CD4-positive, alpha-beta T cell (primary cell): ENCODE results near the gene SPECC1. TPM values are rescaled to one million over a fixed set of nuclear protein-coding genes. Genes with fewer than 3 reads are reported as not detected.

Experiments used
- ATAC-seq: fragments of 200-7000 bp; cut with Tn5 transposase; one replicate; pipeline ENCODE4 v1.10.0; 2022; ENCODE audit warnings: mild to moderate bottlenecking; ENCODE audit not compliant: poor library complexity
- CTCF ChIA-PET: fragments of 350-600 bp; sonication (Branson Sonifier 250); formaldehyde crosslinking; loops from one replicate; lab custom pipeline; 2021; ENCODE audit warnings: antibody characterized with exemption, inconsistent platforms; lab: Charles Lee
- POLR2A ChIA-PET: fragments of 350-600 bp; sonication (Branson Sonifier 250); formaldehyde crosslinking; loops from one replicate; lab custom pipeline; 2021; ENCODE audit warnings: antibody characterized with exemption, inconsistent platforms; lab: Charles Lee
- DNase-seq, 14 experiments: peaks; one replicate each; pipeline ENCODE4 v3.0.0-alpha.2; 2013 to 2020; ENCODE audit warnings: mixed read lengths in 2 of 14
- H3K27ac ChIP-seq, 2 donors: one replicate each; pipeline versions ENCODE4 v1.5.1 to v1.7.0; 2013; ENCODE audit warnings: low read length in 2 of 2, low read depth in 1 of 2, mild to moderate bottlenecking in 1 of 2
- H3K27me3 ChIP-seq, 2 experiments: 1 replicate in 1 of 2; 2 replicates in 1 of 2; pipeline versions ENCODE4 v1.6.1 to v1.7.0; 2013; ENCODE audit warnings: low read length in 2 of 2, control low read depth in 1 of 2, mild to moderate bottlenecking in 1 of 2, moderate library complexity in 1 of 2; ENCODE audit not compliant: insufficient read depth in 2 of 2, control insufficient read depth in 1 of 2
- H3K36me3 ChIP-seq: one replicate; pipeline ENCODE4 v1.6.1; 2013; ENCODE audit warnings: low read length, control low read depth; ENCODE audit not compliant: insufficient read depth
- H3K4me1 ChIP-seq: one replicate; pipeline ENCODE4 v1.6.1; 2013; ENCODE audit warnings: low read length, control low read depth; ENCODE audit not compliant: insufficient read depth
- H3K4me3 ChIP-seq: one replicate; pipeline ENCODE4 v1.5.1; 2013; ENCODE audit warnings: mild to moderate bottlenecking, low read length, moderate library complexity
- H3K9me3 ChIP-seq, 2 experiments: 1 replicate in 1 of 2; 2 replicates in 1 of 2; pipeline versions ENCODE4 v1.6.1 to v1.7.0; 2013; ENCODE audit warnings: low read length in 2 of 2, mild to moderate bottlenecking in 2 of 2, control low read depth in 1 of 2, moderate library complexity in 1 of 2; ENCODE audit not compliant: control insufficient read depth in 1 of 2, insufficient read depth in 1 of 2
- H3K27ac Mint-ChIP-seq: one replicate; pipeline ENCODE4 v1.8.0; 2020; ENCODE audit warnings: mixed read lengths
- H3K27me3 Mint-ChIP-seq: one replicate; pipeline ENCODE4 v1.8.0; 2021; ENCODE audit warnings: mixed read lengths
- H3K36me3 Mint-ChIP-seq: one replicate; pipeline ENCODE4 v1.8.0; 2021; ENCODE audit warnings: low read depth, mixed read lengths
- H3K4me1 Mint-ChIP-seq: one replicate; pipeline ENCODE4 v1.8.0; 2021; ENCODE audit warnings: low read depth, mixed read lengths
- H3K4me3 Mint-ChIP-seq: one replicate; pipeline ENCODE4 v1.8.0; 2020; ENCODE audit warnings: mild to moderate bottlenecking, mixed read lengths
- H3K9me3 Mint-ChIP-seq: one replicate; pipeline ENCODE4 v1.8.0; 2020; ENCODE audit warnings: mixed read lengths
- intact Hi-C, 2 experiments: fragments of 100-400 bp; cut with DNase I in 1 of 2; cut with micrococcal nuclease in 1 of 2; formaldehyde crosslinking; loops; one replicate each; pipeline versions ENCODE4 v1.15.1 to v1.9.0; 2023 to 2025; cut with DNase I, micrococcal nuclease
- total RNA-seq, 174 experiments: library from RNA in 2 of 174; stranded (reverse) in 2 of 174; gene quantifications; one replicate each; pipeline ENCODE4 v1.2.3 and lab custom pipeline; 2021 to 2026
- TF ChIP-seq, protein P1 (sequence below): fragments of 200-600 bp; IDR thresholded peaks from one replicate; pipeline ENCODE4 v1.8.0; 2022; ENCODE audit warnings: antibody characterized with exemption, mild to moderate bottlenecking

SPECC1 gene
- total RNA-seq, 2 experiments from 2014 or later, result 4.3 to 4.4 TPM

DNA sequence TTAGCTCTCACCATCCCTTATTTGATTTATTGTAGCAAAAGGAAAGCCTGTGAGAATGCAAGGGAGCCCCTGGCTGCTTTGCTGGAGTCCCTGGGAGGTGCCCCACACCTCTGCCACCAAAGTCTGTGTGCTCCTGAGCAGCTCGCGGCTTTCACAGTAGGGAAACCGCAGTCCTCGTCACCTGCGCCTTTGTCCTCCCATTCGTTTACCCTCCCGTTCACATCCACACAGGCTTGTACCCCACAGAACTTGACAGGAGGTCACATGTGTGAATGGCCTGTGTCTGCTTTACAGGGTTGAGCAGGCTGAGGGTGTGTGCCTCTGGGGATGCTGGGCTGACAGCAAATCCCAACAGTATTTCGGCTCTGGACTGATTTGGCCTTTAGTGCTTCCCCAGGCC lies 305.7 kb downstream of the SPECC1 start:
- no peak overlapping the region for H3K4me3 ChIP-seq
- H3K9me3 ChIP-seq, result no peaks in the 10 kb centered on the region
- Mint-ChIP-seq H3K27me3 (no peaks in the 10 kb centered on the region), H3K27ac (no peak overlapping the region), H3K4me3 (no peak overlapping the region), H3K4me1 (no peaks in the 10 kb centered on the region), H3K36me3 (peaks cover 6% of the 10 kb centered on the region), H3K9me3 (no peaks in the 10 kb centered on the region)
- H3K4me1 ChIP-seq, result no peaks in the 10 kb centered on the region
- no peak for ATAC-seq
- ChIA-PET POLR2A (no interaction called here), CTCF (no interaction called here)
- intact Hi-C loops, result loop anchor here (5.0 to 10.0 kb wide), 3 partner anchors 43 to 323 kb away; no protein-coding TSS in a partner anchor
- no peak for DNase-seq
- no peak overlapping the region for H3K27ac ChIP-seq
- no peaks in the 10 kb centered on the region for H3K36me3 ChIP-seq
- TF ChIP-seq, protein P1, sequence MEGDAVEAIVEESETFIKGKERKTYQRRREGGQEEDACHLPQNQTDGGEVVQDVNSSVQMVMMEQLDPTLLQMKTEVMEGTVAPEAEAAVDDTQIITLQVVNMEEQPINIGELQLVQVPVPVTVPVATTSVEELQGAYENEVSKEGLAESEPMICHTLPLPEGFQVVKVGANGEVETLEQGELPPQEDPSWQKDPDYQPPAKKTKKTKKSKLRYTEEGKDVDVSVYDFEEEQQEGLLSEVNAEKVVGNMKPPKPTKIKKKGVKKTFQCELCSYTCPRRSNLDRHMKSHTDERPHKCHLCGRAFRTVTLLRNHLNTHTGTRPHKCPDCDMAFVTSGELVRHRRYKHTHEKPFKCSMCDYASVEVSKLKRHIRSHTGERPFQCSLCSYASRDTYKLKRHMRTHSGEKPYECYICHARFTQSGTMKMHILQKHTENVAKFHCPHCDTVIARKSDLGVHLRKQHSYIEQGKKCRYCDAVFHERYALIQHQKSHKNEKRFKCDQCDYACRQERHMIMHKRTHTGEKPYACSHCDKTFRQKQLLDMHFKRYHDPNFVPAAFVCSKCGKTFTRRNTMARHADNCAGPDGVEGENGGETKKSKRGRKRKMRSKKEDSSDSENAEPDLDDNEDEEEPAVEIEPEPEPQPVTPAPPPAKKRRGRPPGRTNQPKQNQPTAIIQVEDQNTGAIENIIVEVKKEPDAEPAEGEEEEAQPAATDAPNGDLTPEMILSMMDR, result no peak
- H3K27me3 ChIP-seq, result no peaks in the 10 kb centered on the region

DNA sequence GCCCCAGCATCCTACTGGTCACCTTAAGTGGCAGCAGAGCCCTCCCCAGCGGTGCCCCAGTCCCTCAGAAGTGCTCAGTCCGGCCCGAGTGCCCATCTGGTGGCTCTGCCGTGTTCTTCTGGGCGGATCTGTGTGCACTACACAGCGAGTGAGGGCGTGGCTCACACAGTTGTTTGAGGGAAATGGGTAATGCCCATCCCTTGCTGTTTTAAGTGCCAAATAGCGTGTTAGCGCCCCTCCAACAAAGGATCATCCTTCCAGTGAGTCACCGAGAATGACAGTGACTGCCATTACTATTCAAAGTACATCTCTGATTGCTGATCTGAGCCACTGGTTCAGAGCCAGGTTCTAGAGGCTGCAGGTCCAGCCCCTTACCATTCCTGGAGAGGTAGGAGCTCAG lies 306.2 kb downstream of the SPECC1 start:
- Mint-ChIP-seq H3K36me3 (peaks cover 2% of the 10 kb centered on the region), H3K9me3 (no peaks in the 10 kb centered on the region), H3K4me3 (no peak overlapping the region), H3K27ac (no peak overlapping the region), H3K4me1 (no peaks in the 10 kb centered on the region), H3K27me3 (no peaks in the 10 kb centered on the region)
- no peaks in the 10 kb centered on the region for H3K27me3 ChIP-seq
- peaks cover 1% of the 10 kb centered on the region for H3K4me1 ChIP-seq
- TF ChIP-seq, protein P1, result no peak
- intact Hi-C loops, result loop anchor here (5.0 to 10.0 kb wide), 2 partner anchors 43 to 321 kb away; no protein-coding TSS in a partner anchor
- H3K36me3 ChIP-seq, result no peaks in the 10 kb centered on the region
- ChIA-PET POLR2A (no interaction called here), CTCF (no interaction called here)
- no peak overlapping the region for H3K27ac ChIP-seq
- H3K4me3 ChIP-seq, result no peak overlapping the region
- ATAC-seq (no peak), DNase-seq (no peak)
- H3K9me3 ChIP-seq, result no peaks in the 10 kb centered on the region

DNA sequence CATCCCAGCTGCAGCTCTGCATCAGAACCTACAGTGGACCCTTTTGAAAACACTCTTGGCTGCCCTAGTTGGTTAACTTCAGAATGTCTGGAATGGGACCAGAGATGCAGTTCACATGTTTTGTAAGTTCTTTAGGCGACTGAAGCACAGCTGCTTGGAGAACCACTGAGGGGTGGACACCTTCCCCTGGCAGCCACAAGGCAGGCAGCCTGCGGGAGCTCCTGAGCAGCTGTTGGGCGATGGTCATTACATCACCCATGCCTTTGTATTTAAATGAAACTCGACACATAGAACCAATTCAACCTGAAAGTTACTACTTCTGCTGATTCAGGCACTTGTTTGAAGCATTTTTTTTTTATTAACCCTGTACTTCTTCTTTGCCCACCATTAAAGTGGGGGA lies 306.7 kb downstream of the SPECC1 start:
- CTCF ChIA-PET, result interaction anchor here (0.5 kb wide), 1 partner anchor 12 kb away, joined by 4 read pairs; no protein-coding TSS in a partner anchor
- no peak overlapping the region for H3K4me3 ChIP-seq
- H3K27me3 ChIP-seq, result no peaks in the 10 kb centered on the region
- Mint-ChIP-seq H3K4me1 (no peaks in the 10 kb centered on the region), H3K27ac (no peak overlapping the region), H3K9me3 (no peaks in the 10 kb centered on the region), H3K36me3 (no peaks in the 10 kb centered on the region), H3K27me3 (no peaks in the 10 kb centered on the region), H3K4me3 (no peak overlapping the region)
- POLR2A ChIA-PET, result no interaction called here
- intact Hi-C loops, result loop anchor here (5.0 to 10.0 kb wide), 2 partner anchors 44 to 321 kb away; no protein-coding TSS in a partner anchor
- H3K27ac ChIP-seq, result no peak overlapping the region
- TF ChIP-seq, protein P1, result no peak
- H3K36me3 ChIP-seq, result no peaks in the 10 kb centered on the region
- H3K4me1 ChIP-seq, result peaks cover 6% of the 10 kb centered on the region
- H3K9me3 ChIP-seq, result no peaks in the 10 kb centered on the region
- ATAC-seq (no peak), DNase-seq (no peak)
